ENCODE results near the gene TM7SF3.
"Not testable (repeated sequence)": the region's sequence is repeated elsewhere in the genome, so short reads cannot be mapped to it uniquely, and the experiment has no call there.

The TM7SF3 gene, protein sequence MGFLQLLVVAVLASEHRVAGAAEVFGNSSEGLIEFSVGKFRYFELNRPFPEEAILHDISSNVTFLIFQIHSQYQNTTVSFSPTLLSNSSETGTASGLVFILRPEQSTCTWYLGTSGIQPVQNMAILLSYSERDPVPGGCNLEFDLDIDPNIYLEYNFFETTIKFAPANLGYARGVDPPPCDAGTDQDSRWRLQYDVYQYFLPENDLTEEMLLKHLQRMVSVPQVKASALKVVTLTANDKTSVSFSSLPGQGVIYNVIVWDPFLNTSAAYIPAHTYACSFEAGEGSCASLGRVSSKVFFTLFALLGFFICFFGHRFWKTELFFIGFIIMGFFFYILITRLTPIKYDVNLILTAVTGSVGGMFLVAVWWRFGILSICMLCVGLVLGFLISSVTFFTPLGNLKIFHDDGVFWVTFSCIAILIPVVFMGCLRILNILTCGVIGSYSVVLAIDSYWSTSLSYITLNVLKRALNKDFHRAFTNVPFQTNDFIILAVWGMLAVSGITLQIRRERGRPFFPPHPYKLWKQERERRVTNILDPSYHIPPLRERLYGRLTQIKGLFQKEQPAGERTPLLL

DNA sequence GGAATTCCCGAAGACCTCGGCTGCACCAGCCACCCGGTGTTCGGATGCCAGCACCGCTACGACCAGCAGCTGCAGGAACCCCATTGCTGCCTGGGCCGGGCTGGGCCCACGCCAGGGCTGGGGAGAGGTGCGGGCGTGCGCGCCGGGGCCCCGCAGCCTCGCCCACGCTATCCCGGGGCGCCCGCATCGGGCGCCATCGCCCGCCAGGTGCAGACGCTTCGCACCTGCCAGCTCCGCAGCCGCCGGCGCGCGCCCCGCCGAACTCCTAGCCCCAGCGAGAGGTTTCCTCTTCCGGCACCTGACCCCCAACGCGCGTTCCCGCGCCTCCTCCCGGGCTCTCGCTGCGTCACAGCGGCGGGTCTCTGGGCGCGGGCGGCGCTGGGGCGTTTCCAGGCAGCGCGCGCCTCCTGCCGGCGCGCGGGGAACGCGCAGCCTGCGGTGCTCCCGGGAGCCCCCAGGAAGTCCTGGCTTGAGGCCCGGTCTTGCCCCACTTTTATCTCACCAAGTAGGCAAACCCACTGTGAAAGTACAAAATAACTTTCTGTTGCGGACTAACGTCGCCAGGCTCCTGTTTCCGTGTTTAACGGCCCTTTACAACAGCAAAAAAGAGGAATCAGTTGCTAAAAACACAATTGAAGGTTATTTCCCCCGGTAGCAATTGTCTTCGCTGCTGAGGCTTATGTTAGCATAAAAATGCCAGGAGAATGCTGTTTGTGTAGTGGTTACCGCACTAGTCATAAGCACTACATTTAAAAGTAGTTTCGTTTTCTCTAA lies at the start of gene TM7SF3:
Gene TM7SF3, minus strand, starts transcription at position 300 of the 774 bp plus-strand sequence. Its CDS starts 216 bp downstream, at position 84.
- peak; percentile 90 for DNase-seq

GRCh38 chr12:27063250-27063851 lies 49.2 kb upstream of the TM7SF3 start:
- DNase-seq: no peak

GRCh38 chr12:27061317-27061716 lies 47.1 kb upstream of the TM7SF3 start:
- no peak for DNase-seq

DNA sequence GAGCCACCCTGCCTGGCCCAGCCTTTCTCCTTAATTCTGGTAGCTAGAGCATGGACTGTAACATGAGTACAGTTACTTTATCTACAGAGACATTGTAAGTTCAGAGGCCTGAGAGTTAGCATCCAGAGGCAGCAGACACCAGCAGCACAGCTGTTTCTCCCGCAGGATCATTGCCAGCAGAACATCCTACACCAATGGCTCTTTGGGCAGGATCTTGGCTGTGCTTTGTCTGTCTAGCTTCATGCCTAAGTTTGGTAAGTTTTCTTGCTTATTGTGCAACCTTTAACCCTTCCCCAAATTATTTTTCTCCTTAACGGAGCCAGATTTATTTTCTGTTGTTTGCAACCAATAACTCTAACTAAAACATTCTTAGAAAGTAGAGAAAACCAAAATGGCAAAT lies 46.6 kb upstream of the TM7SF3 start:
- DNase-seq: no peak

DNA sequence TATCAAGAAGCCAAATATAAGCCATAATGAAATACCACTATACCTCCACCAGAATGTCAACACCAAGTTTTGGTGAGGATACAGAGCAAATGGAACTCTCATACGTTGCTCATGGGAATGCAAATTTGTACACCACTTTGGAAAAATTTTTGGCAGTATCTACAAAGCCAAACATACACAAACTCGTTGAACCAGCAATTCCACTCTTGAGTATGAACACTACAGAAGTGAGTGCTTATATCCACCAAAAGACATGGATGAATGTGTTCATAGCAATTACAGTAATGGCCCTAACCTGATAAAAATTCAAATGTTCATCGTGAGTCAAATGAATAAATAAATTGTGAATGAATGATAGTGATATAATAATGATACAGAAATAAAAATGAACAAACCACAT lies 43.4 kb upstream of the TM7SF3 start:
- no peak for DNase-seq

- no peak for DNase-seq
These were observed 41.8 kb upstream of the TM7SF3 start for GRCh38 chr12:27055966-27056365.

- DNase-seq: no peak
These were observed 38.6 kb upstream of the TM7SF3 start for GRCh38 chr12:27052742-27053141.

DNA sequence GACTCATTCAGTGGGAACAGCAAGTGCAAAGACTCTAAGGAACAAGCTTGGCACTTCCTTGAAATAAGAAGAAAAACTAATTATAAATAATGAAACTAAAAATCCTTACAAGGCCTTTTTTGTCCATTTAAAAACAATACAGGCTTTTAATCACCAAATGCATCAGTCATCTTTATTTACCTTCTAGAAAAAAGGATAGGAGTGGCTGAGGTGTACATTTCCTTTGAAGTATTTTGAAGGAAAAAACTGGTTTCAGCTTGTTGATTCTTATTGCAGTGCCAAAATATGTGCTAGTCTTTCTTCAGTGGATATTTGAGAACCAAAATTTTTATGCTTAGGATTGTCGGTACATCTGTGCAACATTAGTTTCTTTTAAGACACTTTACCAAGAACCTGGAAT lies 38.0 kb upstream of the TM7SF3 start:
- no peak for DNase-seq

- DNase-seq: no peak
These were observed 34.9 kb upstream of the TM7SF3 start for GRCh38 chr12:27048822-27049752.

DNA sequence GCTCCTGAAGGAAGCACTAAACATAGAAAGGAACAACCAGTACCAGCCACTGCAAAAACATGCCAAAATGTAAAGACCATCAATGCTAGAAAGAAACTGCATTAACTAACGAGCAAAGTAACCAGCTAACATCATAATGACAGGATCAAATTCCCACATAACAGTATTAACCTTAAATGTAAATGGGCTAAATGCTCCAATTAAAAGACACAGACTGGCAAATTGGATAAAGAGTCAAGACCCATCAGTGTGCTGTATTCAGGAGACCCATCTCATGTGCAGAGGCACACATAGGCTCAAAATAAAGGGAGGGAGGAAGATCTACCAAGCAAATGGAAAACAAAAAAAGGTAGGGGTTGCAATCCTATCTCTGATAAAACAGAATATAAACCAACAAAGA lies 27.8 kb upstream of the TM7SF3 start:
- DNase-seq: not testable (repeated sequence)

GRCh38 chr12:27040637-27041036 lies 26.5 kb upstream of the TM7SF3 start:
- not testable (repeated sequence) for DNase-seq

- DNase-seq: no peak
These were observed 20.6 kb upstream of the TM7SF3 start for GRCh38 chr12:27034607-27035293.

DNA sequence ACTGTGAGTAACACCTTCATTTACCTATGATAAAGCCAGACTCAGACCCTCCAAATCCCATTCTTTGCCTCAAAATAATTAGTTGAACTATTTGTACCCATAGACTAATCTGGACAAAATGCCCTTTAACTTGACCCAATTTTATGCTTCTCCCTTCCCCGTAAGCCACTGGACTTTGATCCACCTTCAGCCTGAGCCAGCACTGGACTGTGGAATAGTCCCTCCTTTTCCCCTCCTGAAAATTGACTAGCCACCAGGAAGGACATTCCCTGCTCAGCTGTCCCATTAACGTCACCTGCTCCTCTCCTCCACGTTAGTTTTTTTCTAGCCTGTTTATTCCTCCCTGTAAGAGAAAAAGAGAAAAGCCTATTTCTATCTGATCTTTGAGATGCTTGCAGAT lies 18.5 kb upstream of the TM7SF3 start:
- no peak for DNase-seq

GRCh38 chr12:27031531-27031930 lies 17.3 kb upstream of the TM7SF3 start:
- no peak for DNase-seq

DNA sequence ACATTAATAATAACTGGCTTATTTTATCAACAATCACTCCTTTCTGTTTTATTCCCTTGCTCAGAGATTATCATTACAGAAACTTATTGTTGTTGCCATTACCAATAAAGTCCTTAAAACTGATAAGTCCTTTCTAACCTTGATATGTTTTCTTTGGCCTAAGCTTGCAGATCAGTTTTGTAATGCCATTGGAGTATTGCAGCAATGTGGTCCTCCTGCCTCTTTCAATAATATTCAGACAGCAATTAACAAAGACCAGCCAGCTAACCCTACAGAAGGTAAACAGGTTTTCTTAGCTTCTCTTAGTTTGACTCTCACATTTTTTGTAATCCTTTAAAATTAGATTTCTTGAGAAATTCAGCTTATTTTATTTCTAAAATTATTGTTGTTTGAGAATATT lies 12.1 kb upstream of the TM7SF3 start:
- DNase-seq: no peak

- no peak for DNase-seq
These were observed 10.9 kb upstream of the TM7SF3 start for GRCh38 chr12:27025116-27025515.

- no peak for DNase-seq
These were observed 10.1 kb upstream of the TM7SF3 start for GRCh38 chr12:27024291-27024690.

DNA sequence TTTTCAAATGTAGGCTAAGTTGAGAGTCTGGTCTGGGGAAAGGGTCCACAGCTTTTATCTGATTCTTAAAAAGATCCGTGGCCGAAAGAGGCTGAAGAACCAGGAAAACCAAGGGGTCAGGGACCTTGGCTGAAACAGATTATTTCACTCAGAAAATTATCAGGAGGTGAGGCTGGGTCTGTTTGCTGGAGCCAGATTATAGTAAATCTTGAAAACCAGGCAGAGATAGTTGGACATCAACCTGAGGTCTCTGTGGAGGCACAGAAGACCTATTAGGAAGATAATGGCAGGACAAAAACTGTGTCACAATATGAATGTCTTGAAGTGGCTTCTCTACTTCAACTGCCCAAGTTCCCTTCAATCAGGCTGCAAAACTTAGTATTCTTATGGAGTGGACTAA lies 6.6 kb upstream of the TM7SF3 start:
- DNase-seq: no peak

GRCh38 chr12:27018037-27018436 lies 3.9 kb upstream of the TM7SF3 start:
- DNase-seq: no peak

- DNase-seq: not testable (repeated sequence)
These were observed 3.1 kb upstream of the TM7SF3 start for GRCh38 chr12:27017163-27017823.

DNA sequence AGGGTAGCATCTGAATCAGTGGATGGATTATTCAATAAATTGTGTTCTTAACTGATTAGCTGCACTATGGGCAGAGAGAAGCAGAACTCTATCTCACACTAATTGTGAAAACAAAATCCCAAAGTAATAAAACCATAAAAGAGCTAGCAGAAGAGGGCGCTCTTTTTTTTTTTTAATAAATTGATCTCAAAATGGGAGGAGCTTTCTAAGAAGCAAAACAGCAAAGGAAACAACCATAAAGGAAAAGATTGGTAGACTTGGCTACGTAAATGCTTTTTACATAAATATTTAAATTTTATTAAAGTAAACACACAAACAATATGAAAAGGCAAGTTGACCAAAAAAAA lies 1.5 kb upstream of the TM7SF3 start:
- peak; percentile 49 for DNase-seq

All from SHP77 treated with DMSO at 0.1 percent for 48 hours (cell line).